IPS DF 6.9 (cell line): Measurements from ENCODE around the gene DEFB128.

ENCODE experiments used
- DNase-seq: peaks from one replicate; pipeline ENCODE4 v3.0.0-alpha.2; 2013; ENCODE audit warnings: low read depth, low spot score
- H3K27ac ChIP-seq: one replicate; pipeline ENCODE4 v1.5.1; 2013; ENCODE audit warnings: low read length, control low read depth
- H3K27me3 ChIP-seq: 2 replicates; pipeline ENCODE4 v1.6.1; 2013; ENCODE audit warnings: mild to moderate bottlenecking, low read length; ENCODE audit not compliant: control insufficient read depth, insufficient read depth
- H3K36me3 ChIP-seq: 2 replicates; pipeline ENCODE4 v1.6.1; 2013; ENCODE audit warnings: low read length; ENCODE audit not compliant: control insufficient read depth, insufficient read depth
- H3K4me1 ChIP-seq: 2 replicates; pipeline ENCODE4 v1.6.1; 2013; ENCODE audit warnings: low read length; ENCODE audit not compliant: control insufficient read depth, insufficient read depth
- H3K4me3 ChIP-seq: 2 replicates; pipeline ENCODE4 v1.5.1; 2013; ENCODE audit warnings: mild to moderate bottlenecking, low read length
- H3K9me3 ChIP-seq: 2 replicates; pipeline ENCODE4 v1.6.1; 2013; ENCODE audit warnings: low read length, inconsistent platforms; ENCODE audit not compliant: control insufficient read depth, insufficient read depth
- WGBS: extraction: QIAGEN DNeasy Blood & Tissue Kit; methylation state at CpG from one replicate; pipeline ENCODE4 v1.1.7; 2013; ENCODE audit warnings: mixed read lengths, missing lambda C conversion rate; ENCODE audit not compliant: insufficient read length, insufficient coverage; 5-methylcytosine and 5-hydroxymethylcytosine counted together

The DEFB128 gene

DNA sequence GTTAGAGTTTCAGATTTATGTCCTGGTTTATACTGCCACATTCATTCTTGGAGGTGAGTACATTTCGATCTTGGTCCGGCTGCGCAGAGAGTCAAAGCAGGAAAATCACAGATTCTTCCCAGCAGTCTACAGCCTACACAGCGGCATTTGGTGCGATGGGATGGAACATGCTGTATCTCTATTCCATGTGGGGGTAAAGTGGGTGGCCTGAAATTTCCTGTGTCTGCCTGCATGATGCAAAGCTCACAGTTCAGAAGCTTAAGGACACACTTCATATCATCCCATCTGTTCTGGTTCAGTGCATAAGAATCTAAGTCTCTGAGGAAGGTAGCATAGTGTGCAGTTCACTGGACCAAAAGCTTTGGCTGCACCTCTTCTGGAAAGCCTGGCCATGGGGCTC, 32.4 kb downstream of the DEFB128 start, which contains the start of gene DEFB127:
Gene DEFB127 (plus strand): TSS at position 301 of the 400 bp plus-strand sequence. CDS start 91 bp downstream, at position 392.
- no peaks in the 10 kb centered on the region; the same call in 1 of the 2 replicates for H3K9me3 ChIP-seq
- no peak within 1 kb of the TSS for H3K27ac ChIP-seq
- WGBS = no CpG with 5 or more reads among the region's 5 CpGs
- no peaks in the 10 kb centered on the region for H3K27me3 ChIP-seq
- H3K4me1 ChIP-seq = no peaks in the 10 kb centered on the region
- no peak within 1 kb of the TSS for H3K4me3 ChIP-seq
- no peaks in the 10 kb centered on the region for H3K36me3 ChIP-seq
- no peak for DNase-seq

DNA sequence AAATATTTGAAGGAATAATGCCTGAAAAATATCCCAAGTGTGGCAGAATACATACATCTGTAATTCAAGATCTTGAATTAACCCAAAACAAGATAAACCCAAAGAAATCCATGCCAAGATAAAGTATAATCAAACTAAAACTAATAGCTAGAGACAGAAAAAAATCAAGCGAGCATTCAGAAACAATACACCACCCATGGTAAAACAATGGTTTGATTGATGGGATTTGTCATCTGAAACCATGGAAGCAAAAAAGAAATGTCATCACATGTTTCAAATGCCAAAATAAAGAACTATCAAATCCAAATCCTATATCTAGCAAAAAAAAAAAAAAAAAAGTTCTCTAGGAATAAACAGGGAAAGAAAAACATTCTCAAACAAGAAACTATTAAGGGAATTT, 37.4 kb downstream of the DEFB128 start:
- Histone ChIP-seq H3K27me3 (no peaks in the 10 kb centered on the region), H3K9me3 (peaks cover 1% of the 10 kb centered on the region; the same call in 1 of the 2 replicates), H3K27ac (no peak overlapping the region), H3K4me1 (no peaks in the 10 kb centered on the region), H3K36me3 (no peaks in the 10 kb centered on the region), H3K4me3 (no peak overlapping the region)
- WGBS = no CpG with 5 or more reads among the region's 1 CpG
- DNase-seq = no peak

DNA sequence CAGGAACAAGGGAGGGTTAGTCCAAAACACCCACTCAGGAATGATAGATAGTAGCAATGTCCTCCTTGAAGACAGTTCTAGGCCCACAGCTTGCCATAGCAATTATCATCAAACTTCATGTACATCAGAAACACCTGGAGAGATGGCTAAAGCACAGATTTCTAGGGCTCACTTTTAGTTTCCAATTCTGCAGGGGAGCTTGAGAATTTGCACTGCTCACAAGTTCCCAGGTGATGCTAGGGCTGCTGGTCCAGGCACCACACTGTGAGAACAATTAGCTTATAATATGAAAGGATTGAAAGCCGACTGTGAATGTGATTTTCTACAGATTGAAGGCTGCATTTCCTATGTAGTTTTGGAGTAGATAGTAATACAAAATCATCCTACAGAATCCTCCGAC, 43.6 kb downstream of the DEFB128 start:
- no CpG with 5 or more reads among the region's 2 CpGs for WGBS
- Histone ChIP-seq H3K4me3 (no peak overlapping the region), H3K27ac (no peak overlapping the region), H3K36me3 (no peaks in the 10 kb centered on the region), H3K9me3 (peaks cover 3% of the 10 kb centered on the region; the same call in 1 of the 2 replicates), H3K4me1 (no peaks in the 10 kb centered on the region), H3K27me3 (no peaks in the 10 kb centered on the region)
- no peak for DNase-seq

DNA sequence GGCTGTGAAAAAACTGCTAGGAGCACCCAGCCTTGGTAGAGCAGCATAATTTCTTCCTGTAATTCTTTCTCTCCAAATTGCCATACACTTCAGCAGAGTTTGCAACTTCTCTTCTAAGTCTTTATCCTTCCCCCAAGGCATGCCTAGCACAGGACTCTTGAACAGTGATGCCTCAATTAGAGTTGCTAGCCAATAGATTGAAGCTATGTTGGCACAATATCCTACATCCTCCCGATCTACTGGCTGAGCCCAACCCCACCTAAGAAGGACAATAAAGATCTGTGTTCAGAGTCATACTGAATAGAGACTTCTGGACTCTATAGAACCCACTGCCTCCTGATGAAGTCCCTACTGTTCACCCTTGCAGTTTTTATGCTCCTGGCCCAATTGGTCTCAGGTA, 47.2 kb downstream of the DEFB128 start, which contains the start of gene DEFB126:
Gene DEFB126 (plus strand): TSS at position 301 of the 400 bp plus-strand sequence. CDS start 39 bp downstream, at position 340.
- H3K36me3 ChIP-seq = no peaks in the 10 kb centered on the region
- peaks cover 3% of the 10 kb centered on the region; the same call in 1 of the 2 replicates for H3K9me3 ChIP-seq
- H3K27ac ChIP-seq = no peak within 1 kb of the TSS
- no peak within 1 kb of the TSS for H3K4me3 ChIP-seq
- DNase-seq = no peak
- H3K4me1 ChIP-seq = no peaks in the 10 kb centered on the region
- no peaks in the 10 kb centered on the region for H3K27me3 ChIP-seq
- WGBS = no CpG with 5 or more reads among the region's 1 CpG
